ENCODE data around the gene NUDT4. TPM values are rescaled to one million over a fixed set of nuclear protein-coding genes. Genes with fewer than 3 reads are reported as not detected.
A peak's percentile ranks its signal among the peaks of the same experiment; 100 is the strongest.
"Not testable (repeated sequence)": the region's sequence is repeated elsewhere in the genome, so short reads cannot be mapped to it uniquely, and the experiment has no call there.

NUDT4 gene
- total and polyA plus RNA-seq, 9 donors = 55.5 to 85.8 (median 77.3) TPM

DNA sequence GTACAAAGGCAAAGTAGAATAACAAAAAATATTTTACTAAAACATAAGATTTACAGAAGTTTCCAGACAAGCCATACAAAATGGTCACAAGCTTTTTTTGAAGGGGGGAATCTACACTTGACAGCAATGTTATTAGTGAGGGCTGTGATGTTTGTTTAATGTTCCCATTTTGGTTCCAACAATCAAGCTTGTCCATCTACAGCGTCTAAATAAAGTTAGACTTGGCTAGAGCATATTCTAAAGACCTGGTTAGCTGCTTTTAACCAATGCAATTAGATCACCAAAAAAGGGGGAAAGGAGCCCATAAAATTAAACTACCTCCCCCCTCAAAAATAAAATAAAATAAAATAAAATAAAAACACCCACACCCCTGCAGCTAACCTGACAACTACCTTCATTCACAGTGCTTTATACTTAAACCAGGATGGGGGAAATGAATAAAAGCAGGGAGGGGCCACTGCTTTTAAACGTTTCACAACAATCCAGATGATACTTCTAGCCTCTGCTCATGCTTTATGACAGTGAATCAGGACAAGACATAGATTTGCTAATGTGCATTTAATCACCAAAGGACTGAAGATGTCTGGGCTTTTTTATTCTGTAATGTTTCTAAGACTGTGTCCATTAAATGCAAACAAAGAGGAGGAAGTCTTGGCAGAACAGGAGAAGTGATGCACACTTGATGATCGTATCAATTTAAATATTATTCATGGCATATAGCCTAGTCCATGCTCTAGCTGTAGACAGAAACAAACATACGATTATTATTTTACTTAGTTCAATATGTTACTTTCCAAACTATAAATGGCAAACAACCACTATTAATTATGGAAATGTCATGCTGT lies 31.8 kb downstream of the NUDT4 start:
- H3K4me3 ChIP-seq (ENCODE audit: low read length); H3K9me3 ChIP-seq (replicated peaks; ENCODE audit: control insufficient read depth, low read depth, low read length); DNase-seq; H3K4me1 ChIP-seq (ENCODE audit: control insufficient read depth, insufficient read depth, low read length); H3K27me3 ChIP-seq (ENCODE audit: control insufficient read depth, insufficient read depth, low read length); H3K27ac ChIP-seq (ENCODE audit: low read length): not testable (repeated sequence)
- WGBS (ENCODE audit: insufficient coverage) = no CpG with 5 or more reads among the region's 4 CpGs
- H3K36me3 ChIP-seq (ENCODE audit: control insufficient read depth, insufficient read depth, low read length) = peaks cover 16% of the 10 kb centered on the region

DNA sequence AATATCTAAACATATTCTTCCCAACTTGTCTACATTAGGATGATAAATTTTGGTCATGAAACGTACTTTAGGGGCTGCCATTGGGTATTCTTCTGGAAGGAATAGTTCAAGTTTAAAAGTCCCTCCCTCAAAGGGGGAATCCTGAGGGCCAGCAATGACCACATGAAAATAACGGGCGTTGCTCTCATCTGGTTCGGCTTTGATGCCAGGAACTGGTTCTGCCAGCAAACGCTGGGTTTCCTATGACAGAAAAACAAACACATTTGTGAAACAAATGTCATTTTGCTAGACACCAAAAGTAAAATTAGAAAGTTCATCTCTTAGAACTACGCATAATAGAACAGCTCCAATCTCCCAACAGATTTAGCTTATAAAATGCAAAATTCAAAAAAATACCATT lies 33.3 kb downstream of the NUDT4 start:
- H3K4me3 ChIP-seq (ENCODE audit: low read length); H3K4me1 ChIP-seq (ENCODE audit: control insufficient read depth, insufficient read depth, low read length); H3K9me3 ChIP-seq (replicated peaks; ENCODE audit: control insufficient read depth, low read depth, low read length); H3K27me3 ChIP-seq (ENCODE audit: control insufficient read depth, insufficient read depth, low read length); H3K27ac ChIP-seq (ENCODE audit: low read length); DNase-seq: not testable (repeated sequence)
- H3K36me3 ChIP-seq (ENCODE audit: control insufficient read depth, insufficient read depth, low read length) = peaks cover 13% of the 10 kb centered on the region
- WGBS (ENCODE audit: insufficient coverage) = 40% methylated on average over 1 of the region's 6 CpGs

DNA sequence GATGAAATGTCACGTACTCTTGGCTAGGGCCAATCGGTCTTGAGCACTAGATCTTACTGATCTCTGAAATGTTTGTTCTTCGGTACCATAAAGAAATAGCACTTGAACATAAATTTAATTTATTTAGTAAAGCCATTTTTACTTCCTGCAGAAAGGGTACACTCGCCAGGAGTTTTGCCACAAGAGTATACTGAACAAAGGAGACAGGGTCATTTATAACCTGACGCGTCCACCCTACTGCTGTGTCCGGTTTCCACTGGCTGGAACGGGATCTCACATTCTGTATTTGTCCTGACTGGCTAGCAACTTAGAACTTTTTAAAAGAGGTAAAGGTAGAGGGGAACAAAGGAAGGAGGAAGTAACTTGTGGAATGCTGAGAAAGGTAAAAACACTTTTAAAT lies 34.7 kb downstream of the NUDT4 start:
- not testable (repeated sequence) for H3K4me3 ChIP-seq (ENCODE audit: low read length); H3K27ac ChIP-seq (ENCODE audit: low read length); H3K36me3 ChIP-seq (ENCODE audit: control insufficient read depth, insufficient read depth, low read length); H3K27me3 ChIP-seq (ENCODE audit: control insufficient read depth, insufficient read depth, low read length); DNase-seq; H3K4me1 ChIP-seq (ENCODE audit: control insufficient read depth, insufficient read depth, low read length); H3K9me3 ChIP-seq (replicated peaks; ENCODE audit: control insufficient read depth, low read depth, low read length)
- WGBS (ENCODE audit: insufficient coverage) = no CpG with 5 or more reads among the region's 8 CpGs

DNA sequence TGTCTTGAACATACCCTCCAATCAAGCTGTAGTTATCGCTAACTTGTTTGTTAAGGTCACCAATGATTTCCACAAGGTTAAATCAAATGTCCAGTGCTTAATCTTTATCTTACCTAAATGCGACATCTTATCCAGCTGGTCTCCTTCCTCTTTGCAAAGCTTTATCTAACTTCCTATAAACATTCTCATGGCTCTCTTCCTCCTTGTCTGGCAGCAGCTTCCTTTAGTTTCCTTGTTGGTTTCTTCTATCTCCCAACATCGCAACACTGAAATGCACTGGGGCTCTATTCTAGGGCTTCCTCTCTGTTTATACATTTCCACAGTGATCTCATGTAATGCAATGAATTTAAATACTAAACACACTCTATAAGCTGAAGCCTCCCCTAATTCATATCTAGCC lies 35.3 kb downstream of the NUDT4 start:
- Histone ChIP-seq H3K27ac (ENCODE audit: low read length) (no peak overlapping the region), H3K9me3 (replicated peaks; ENCODE audit: control insufficient read depth, low read depth, low read length) (no peaks in the 10 kb centered on the region), H3K4me3 (ENCODE audit: low read length) (no peak overlapping the region), H3K27me3 (ENCODE audit: control insufficient read depth, insufficient read depth, low read length) (no peaks in the 10 kb centered on the region), H3K36me3 (ENCODE audit: control insufficient read depth, insufficient read depth, low read length) (peaks cover 6% of the 10 kb centered on the region), H3K4me1 (ENCODE audit: control insufficient read depth, insufficient read depth, low read length) (peaks cover 3% of the 10 kb centered on the region)
- DNase-seq = no peak
- 80% methylated on average over 3 of the region's 3 CpGs for WGBS (ENCODE audit: insufficient coverage)

DNA sequence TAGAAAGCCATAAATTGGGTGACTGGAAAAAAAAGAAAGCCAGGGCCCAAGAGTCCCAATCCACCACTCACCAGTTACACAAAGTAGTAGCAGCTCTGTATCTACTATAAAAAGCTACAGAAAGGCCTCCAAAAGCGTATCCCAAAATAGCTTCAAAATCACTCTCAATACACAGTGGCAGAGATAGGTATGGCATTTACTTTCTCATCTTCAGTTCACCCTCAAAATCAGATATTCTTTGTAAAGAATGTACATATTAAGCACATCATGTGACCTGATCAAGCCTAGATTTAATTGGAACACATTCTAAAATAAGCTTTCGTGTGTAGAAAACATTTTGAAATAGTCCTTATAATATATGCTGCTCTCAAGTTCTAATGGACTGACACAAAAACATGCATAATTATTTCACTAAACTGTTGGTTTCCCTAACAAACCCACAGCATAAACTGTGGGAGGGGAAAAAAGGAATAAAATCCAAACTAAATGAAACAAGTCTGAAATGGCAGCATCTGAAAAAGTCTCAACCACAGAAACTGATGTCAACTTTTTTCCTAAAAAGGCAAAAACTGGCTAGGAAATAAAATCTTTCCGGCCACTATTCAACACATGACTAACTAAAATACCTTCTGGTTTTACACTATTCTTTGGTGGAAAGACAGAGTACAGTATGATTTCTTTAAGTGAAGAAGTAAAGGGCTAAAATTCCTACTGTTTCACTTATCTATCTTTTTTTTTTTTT lies 38.2 kb downstream of the NUDT4 start:
- peak overlapping the region; percentile 18 for H3K27ac ChIP-seq (ENCODE audit: low read length)
- no peaks in the 10 kb centered on the region for H3K9me3 ChIP-seq (replicated peaks; ENCODE audit: control insufficient read depth, low read depth, low read length)
- no peaks in the 10 kb centered on the region for H3K27me3 ChIP-seq (ENCODE audit: control insufficient read depth, insufficient read depth, low read length)
- H3K4me3 ChIP-seq (ENCODE audit: low read length) = no peak overlapping the region
- peaks cover 3% of the 10 kb centered on the region for H3K4me1 ChIP-seq (ENCODE audit: control insufficient read depth, insufficient read depth, low read length)
- no CpG with 5 or more reads among the region's 3 CpGs for whole genome bisulfite sequencing (ENCODE audit: insufficient coverage)
- H3K36me3 ChIP-seq (ENCODE audit: control insufficient read depth, insufficient read depth, low read length) = no peaks in the 10 kb centered on the region
- DNase-seq = peak; percentile 72

DNA sequence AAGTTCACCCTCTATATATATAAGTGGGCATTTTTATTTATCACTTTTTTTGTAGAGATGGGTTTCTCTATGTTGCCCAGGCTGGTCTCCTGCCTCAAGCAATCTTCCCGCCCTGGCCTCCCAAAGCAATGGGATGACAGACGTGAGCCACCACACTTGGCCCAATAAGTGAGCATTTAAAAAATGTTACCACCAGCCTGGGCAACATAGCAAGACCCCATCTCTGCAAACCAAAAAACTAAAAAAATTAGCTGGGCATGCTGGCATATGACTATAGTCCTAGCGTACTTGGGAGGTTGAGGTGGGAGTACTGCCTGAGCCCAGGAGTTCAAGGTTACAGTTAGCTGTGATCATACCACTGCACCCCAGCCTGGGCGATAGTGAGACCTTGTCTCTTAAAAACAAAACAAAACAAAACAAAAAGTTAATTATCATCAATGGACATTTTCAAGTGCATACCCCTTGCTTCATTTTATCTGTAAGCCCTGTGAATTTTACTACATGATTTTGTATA lies 40.3 kb downstream of the NUDT4 start:
- no peak overlapping the region for H3K4me3 ChIP-seq (ENCODE audit: low read length)
- H3K9me3 ChIP-seq (replicated peaks; ENCODE audit: control insufficient read depth, low read depth, low read length) = no peaks in the 10 kb centered on the region
- DNase-seq = no peak
- H3K4me1 ChIP-seq (ENCODE audit: control insufficient read depth, insufficient read depth, low read length) = peaks cover 3% of the 10 kb centered on the region
- peaks cover 3% of the 10 kb centered on the region for H3K36me3 ChIP-seq (ENCODE audit: control insufficient read depth, insufficient read depth, low read length)
- no peaks in the 10 kb centered on the region for H3K27me3 ChIP-seq (ENCODE audit: control insufficient read depth, insufficient read depth, low read length)
- 100% methylated on average over 1 of the region's 4 CpGs for WGBS (ENCODE audit: insufficient coverage)
- no peak overlapping the region for H3K27ac ChIP-seq (ENCODE audit: low read length)

DNA sequence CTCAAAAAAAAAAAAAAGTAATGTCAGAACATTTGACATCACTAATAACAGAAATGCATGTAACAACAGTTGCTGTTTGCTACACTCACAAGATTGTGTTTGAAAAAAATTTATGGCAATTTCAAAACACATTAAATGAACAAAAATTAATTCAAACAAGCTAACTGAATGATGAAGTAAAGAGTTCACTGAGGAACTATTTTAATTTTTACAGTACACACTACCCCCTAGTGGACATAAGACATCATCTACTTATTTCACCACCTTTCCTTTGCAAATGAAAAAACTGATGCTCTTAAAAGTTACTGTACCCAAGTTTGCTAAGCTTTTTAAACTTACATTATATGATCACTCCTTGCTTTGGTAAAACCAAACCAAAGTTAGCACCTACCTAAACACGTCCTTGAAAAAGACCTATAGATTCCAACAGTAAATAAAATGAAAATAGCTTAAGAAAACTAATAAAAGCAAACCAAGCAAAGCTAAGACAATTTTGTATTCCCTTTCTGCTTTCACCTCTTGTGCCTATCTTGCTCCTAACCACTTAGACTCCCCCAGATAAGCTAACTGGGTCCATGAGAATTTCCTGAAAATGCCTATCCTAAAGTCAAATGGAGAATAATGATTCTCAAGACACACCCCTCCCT lies 41.8 kb downstream of the NUDT4 start:
- H3K27me3 ChIP-seq (ENCODE audit: control insufficient read depth, insufficient read depth, low read length) = no peaks in the 10 kb centered on the region
- no peak overlapping the region for H3K27ac ChIP-seq (ENCODE audit: low read length)
- H3K9me3 ChIP-seq (replicated peaks; ENCODE audit: control insufficient read depth, low read depth, low read length) = no peaks in the 10 kb centered on the region
- peaks cover 4% of the 10 kb centered on the region for H3K36me3 ChIP-seq (ENCODE audit: control insufficient read depth, insufficient read depth, low read length)
- H3K4me1 ChIP-seq (ENCODE audit: control insufficient read depth, insufficient read depth, low read length) = peaks cover 3% of the 10 kb centered on the region
- DNase-seq = peak; percentile 75
- WGBS (ENCODE audit: insufficient coverage) = no CpG with 5 or more reads among the region's 1 CpG
- no peak overlapping the region for H3K4me3 ChIP-seq (ENCODE audit: low read length)

DNA sequence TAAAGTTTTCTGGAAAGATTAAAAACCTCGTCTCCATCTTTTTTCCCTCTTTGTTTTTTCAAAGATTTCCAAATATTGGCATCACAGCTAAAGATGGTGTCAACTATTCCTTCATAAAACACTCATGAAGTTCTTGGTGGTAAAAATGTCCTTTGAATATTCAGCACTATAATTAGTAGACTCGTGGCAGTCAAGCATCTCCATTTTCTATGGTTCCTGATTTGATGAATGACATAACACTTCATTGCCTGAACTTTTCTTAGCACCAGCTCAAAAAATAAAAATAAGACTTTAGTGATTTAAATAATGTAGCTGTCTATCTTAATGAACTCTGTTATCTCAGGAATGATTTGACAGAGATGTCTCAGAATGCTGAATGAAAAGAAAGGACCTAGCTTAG lies 44.3 kb downstream of the NUDT4 start:
- H3K27ac ChIP-seq (ENCODE audit: low read length) = no peak overlapping the region
- no peak overlapping the region for H3K4me3 ChIP-seq (ENCODE audit: low read length)
- no CpG with 5 or more reads among the region's 2 CpGs for WGBS (ENCODE audit: insufficient coverage)
- H3K36me3 ChIP-seq (ENCODE audit: control insufficient read depth, insufficient read depth, low read length) = peaks cover 4% of the 10 kb centered on the region
- peaks cover 9% of the 10 kb centered on the region for H3K4me1 ChIP-seq (ENCODE audit: control insufficient read depth, insufficient read depth, low read length)
- H3K9me3 ChIP-seq (replicated peaks; ENCODE audit: control insufficient read depth, low read depth, low read length) = no peaks in the 10 kb centered on the region
- H3K27me3 ChIP-seq (ENCODE audit: control insufficient read depth, insufficient read depth, low read length) = no peaks in the 10 kb centered on the region
- no peak for DNase-seq

DNA sequence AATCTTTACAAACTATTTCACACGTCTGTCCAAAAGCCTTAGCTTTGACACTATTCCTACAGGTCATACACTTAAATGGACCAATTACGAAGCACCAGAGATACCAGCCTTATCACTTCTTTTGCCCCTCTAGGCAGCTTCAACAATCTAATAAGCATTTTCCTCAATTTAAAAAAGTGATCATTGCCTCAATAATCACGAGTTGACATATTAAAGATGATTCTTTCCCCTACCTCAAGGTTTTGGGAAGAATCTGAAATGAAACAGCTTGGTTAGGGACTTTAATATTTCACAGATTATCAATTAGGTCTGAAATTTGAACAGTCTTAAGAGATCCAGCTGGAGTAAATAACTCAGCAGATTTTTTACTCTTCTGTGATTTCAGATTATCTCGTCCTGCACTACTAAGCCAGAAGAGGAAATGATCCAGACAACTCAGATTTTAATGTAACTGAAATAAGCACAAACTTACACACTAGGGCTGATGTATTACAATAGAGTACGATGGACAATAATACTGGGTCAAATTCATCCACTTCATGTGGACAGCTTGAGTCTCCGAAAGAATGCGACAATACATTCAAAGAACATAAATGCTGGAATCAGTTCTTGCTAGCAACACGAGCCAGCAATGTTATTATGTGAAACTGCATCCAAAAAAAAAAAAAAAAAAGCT lies 48.1 kb downstream of the NUDT4 start:
- WGBS (ENCODE audit: insufficient coverage) = 71% methylated on average over 2 of the region's 8 CpGs
- Histone ChIP-seq H3K36me3 (ENCODE audit: control insufficient read depth, insufficient read depth, low read length) (peaks cover 4% of the 10 kb centered on the region), H3K4me3 (ENCODE audit: low read length) (no peak overlapping the region), H3K9me3 (replicated peaks; ENCODE audit: control insufficient read depth, low read depth, low read length) (no peaks in the 10 kb centered on the region), H3K27me3 (ENCODE audit: control insufficient read depth, insufficient read depth, low read length) (no peaks in the 10 kb centered on the region), H3K27ac (ENCODE audit: low read length) (no peak overlapping the region), H3K4me1 (ENCODE audit: control insufficient read depth, insufficient read depth, low read length) (peaks cover 16% of the 10 kb centered on the region)
- peak; percentile 65 for DNase-seq
